ENCODE data around the gene MRPL21.

- TF ChIP-seq CTCF (IDR thresholded peaks at IDR 0.05): no peak
- TF ChIP-seq EZH2 (IDR thresholded peaks at IDR 0.05; ENCODE audit: borderline replicate concordance, insufficient read depth, low read depth, low read length, poor library complexity, severe bottlenecking): no peak
Observed at GRCh38 chr11:68934321-68934645, 30.7 kb upstream of the MRPL21 start.
